CD4-positive, alpha-beta T cell treated with Interleukin-4 for 1 hour (primary cell): Measurements from ENCODE around the gene MORC2.

Source experiments
- DNase-seq, 2 donors: peaks; one replicate each; pipeline ENCODE4 v3.0.0-alpha.2; 2020 to 2022

MORC2 gene

DNA sequence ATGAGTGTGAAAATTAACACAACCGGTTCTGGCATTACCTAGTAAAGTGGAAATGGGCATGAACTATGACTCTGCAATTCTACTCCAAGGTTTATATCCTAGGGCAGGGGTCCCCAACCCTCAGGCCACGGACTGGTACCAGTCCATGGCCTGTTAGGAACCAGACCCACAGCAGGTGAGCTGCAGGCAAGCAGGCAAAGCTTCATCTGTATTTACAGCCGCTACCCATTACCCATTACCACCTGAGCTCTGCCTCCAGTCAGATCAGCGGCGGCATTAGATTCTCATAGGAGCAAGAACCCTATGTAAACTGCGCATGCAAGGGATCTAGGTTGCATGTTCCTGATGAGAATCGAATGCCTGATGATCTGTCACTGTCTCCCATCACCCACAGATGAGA is 49.8 kb downstream of the MORC2 start:
- DNase-seq = no peak

DNA sequence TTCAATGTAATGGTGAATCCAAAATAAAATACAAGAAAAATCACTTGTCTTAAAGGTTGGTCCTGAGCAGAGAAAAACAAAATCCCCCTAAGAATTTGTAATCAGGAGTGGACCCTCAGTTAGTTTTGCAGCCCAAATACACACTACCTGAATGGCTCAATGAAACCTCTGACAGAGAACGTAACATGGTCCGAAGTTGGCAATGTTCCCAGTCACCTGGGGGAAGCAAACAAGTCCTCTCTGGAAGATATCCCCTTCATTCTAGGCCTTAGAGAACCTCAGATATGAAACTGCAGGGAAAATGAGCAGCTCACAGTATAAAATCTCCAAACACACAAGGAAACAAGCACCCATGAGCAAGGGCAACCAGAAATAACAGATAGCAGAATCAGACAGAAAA is 58.2 kb downstream of the MORC2 start:
- DNase-seq = no peak

DNA sequence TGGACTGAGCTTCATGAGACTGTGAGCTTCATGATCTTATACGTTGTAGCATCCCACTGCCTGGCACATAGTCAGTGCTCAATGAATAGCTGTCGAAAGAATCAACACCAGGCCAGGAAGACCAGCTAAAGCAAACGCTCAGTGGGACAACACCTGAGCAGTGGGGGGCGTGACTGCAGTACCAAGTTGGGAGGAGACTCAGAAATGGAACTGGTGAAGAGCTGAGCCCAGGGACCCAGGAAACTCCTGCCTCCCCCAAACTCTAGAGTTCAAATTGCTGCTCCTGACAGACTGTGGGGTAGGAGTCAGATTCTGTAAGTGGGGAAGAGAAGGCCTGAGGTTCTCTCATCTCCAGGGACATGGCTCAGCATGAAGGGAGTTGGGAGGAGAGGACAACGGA is 59.3 kb downstream of the MORC2 start:
- no peak for DNase-seq

DNA sequence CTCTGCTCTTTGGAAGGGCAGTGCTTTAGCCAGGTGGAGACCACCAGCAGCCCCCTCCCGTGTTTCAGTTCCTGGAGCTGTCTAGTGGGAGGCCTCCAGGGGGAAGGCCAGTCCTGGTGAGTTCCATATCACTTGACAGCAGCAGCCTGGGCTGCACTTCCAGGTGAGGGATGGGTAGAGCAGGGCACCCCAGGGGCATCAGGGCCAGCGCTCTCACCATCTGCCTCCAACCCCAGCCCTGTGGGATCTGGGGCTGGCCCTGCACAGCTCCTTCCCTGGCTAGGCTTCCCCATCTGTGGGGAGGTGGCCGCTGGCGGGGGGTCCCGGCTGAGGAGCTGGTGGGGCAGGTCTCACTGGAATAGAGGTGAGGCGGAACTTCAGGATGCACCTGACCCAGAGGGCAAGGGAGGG is 60.5 kb downstream of the MORC2 start:
- no peak for DNase-seq

DNA sequence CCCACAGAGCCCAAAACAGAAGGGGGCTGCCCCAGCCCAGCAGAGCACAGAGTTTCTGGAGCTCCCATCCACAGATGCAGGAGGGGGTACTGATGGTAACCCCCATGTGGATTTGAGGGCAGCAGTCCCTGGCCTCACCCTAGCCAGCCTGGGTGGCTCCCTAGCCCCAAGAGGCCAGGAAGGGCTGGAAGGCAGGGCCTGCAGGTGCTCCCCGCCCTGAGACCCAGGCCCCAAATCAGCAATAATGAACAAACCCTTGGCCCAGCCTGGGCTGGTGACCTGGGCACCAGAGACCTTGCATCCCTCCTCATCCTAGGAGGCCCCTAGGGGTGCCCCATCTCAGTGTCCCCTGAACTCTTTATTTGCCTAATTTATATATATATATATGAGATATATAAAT is 61.6 kb downstream of the MORC2 start:
- no peak for DNase-seq

DNA sequence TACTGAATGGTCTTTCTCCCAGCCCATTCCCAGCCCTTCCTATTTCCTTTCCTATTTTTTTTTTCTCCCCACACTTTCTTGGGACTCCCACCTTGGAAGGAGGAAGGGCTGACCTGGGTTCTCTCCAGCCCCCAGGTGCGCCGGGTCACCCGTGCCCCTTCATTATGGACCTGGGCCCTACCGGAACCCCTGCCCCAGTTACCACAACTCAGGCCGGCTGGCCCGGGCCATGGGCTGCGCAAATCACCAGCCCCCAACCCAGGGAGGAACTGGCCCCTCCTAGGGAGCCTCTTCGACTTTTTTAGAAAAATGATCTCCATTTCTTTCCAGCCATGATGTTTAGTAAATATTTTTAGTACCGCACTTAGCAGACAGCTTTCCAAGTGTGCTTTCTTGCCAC is 62.2 kb downstream of the MORC2 start:
- DNase-seq = no peak

DNA sequence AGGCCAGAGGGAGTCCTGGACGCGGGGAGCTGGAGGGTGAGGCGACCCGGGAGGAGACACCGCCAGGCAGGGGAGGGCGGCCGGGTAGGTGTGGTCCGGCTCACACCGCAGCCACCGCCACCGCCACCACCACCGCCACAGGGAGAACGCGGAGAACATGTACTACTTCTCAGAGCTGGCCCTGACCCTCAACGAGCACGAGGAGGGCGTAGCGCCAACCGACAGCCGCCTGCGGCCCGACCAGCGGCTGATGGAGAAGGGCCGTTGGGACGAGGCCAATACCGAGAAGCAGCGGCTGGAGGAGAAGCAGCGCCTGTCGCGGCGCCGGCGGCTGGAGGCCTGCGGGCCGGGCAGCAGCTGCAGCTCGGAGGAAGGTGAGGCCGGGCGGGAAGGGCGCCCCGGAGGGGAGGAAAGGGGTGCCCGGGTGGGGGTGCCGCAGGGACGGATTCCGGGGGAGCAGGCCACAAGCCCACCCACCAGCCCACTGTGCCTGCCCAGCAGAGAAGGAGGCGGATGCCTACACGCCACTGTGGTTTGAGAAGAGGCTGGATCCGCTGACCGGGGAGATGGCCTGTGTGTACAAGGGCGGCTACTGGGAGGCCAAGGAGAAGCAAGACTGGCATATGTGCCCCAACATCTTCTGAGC is 62.8 kb downstream of the MORC2 start:
- no peak for DNase-seq

DNA sequence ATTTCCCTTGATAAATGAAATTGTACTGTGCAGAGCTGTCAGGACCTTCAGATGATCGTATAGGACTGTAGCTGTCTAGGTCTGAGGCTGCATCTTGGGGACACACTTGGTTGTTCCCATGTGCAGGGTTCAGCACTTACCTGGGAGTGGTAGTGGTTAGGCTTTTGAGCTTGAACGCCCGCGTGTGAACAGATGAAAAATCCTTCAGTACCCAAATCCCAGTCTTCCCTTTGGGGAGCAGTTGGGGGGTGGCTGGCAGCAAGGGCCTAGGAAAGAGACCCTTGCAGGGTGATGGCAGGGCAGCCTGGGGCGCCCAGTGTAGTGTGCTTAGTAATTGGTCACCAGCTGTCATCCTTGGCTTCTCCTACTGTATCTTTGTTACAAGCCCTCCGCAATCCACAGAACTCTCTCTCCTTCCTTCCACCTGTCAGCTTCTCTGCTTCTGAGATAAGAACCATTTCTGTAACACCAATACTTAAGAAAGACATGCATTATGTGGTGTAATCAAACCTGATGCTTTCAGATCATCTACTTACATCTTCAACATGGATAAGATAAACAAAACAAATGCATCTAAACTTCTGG is 64.6 kb downstream of the MORC2 start:
- no peak for DNase-seq

DNA sequence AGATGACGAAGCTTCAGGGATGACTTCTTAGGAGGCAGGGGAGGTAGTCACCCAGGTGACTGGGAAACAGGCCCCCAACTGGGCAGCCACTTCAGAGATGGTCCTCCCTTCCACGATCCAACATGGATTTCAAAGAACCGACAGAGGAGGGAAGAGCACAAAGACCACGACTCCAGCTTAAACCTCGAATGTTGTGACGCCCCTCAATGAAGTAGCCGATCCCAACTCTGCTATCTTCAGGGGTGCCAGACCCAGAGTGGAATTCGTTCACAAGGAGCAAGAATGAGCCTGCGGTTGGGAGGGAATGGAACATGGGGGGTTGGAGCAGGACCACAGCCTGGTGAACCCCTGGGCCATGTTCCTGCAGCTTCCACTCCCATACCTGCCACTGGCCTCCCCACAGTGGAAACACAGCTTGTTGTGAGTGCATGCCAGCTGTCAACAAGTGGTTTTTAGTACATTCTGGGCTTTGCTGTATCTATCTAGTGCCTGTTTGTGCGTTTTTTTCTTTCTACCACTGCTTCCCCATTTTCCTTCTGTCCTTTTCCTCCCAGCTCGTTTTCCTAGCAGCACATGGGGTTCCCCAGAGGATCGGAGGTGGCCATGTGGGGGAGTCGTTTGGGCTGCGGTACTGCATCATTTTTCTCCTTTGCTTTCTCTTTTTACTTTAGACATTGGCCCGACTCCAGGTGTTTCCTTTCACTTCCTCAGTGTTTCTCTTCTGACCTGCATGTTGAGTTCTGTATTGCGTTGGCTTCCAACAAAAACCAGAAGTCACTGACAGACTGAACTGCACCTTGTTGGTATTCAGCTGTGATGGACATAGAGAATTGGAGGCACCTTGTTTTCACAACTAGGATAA is 65.8 kb downstream of the MORC2 start:
- DNase-seq = no peak

DNA sequence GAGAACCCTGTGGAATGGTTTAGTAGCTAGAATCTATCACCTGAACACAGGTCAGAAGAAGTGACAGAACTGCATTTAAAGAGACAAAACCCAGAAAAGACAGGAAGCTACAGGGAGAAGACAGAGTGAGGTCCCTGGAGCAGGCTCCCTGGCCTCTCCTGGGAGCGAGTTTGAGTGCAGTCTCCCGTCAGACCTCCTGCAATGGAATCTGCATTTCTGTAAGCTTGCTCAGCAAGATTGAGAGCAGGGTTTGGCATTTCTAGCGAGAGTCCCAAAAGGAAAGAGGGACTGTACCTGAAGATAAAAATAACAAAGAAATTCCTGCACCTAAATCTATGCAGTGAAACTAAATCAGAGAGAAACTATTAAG is 74.2 kb downstream of the MORC2 start:
- no peak for DNase-seq

DNA sequence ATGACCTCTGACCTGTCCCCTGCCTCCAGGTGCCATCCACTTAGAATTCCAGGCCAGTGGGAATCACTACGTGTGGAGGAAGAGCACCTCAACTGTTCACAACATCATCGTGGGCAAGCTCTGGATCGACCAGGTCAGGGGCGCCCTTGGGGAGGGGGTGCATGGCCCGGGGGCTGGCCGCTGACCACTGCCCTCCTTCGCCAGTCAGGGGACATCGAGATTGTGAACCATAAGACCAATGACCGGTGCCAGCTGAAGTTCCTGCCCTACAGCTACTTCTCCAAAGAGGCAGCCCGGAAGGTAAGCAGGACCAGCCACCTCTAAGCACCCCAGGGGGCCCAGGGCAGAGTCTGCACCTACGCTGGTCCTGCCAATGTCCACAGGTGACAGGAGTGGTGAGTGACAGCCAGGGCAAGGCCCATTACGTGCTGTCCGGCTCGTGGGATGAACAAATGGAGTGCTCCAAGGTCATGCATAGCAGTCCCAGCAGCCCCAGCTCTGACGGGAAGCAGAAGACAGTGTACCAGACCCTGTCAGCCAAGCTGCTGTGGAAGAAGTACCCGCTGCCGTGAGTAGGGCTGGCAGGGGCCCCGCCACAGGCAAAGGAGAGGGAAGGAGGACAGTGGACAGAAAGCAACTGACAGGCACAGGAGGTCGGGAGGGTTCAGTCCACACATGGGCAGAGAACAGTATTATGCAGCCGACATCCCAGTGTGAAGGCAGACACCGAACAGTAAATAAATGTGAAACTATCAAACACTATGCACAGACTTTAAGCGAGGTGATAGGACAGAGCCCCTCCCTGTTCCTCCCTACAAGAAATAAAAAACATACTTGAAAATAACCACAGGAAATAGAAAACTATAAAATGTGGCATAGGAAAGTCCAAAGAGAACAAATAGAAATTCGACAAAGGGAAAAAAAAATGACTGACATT is 74.9 kb downstream of the MORC2 start:
- no peak for DNase-seq

DNA sequence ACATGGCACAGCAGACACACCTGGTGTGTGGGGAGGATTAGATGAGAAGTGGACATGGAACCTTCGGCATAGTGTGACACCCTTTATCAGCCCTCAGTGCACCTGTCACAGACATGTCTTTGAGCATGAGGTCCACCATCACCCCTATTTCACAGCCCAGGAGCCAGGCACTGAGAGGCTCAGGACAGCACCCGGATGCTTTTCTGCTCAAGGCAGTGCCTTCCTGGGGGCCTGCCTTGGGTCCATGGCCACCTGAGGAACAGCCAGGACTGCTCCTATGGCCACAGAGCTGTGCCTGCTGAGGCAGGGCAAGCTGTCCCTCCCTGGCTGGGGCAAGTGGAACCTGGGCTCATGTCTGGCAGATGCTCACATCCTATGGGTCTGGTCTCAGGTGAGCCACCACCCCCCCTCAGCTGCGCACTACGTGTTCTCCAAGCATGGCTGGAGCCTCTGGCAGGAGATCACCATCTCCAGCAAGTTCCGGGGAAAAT is 75.8 kb downstream of the MORC2 start:
- DNase-seq = no peak

DNA sequence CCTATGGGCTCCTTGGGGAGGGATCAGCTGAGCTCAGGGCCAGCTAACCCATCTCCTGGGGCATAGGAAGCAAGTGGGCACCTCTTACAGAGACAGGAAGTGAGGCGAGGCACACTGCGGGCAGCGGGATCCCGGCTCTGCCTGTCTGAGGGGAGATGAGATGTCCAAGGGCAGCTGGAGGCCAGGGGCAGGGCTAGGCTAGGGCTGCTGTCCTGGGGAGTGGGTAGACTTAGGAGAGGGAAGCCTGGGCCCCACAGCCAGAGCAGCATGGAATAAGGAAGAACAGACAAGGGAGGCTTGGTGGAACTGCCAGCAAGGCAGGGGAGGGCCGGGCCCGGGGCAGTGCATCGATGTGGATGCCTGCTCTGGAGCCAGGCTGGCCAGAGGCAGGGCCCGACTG is 76.3 kb downstream of the MORC2 start:
- no peak for DNase-seq

DNA sequence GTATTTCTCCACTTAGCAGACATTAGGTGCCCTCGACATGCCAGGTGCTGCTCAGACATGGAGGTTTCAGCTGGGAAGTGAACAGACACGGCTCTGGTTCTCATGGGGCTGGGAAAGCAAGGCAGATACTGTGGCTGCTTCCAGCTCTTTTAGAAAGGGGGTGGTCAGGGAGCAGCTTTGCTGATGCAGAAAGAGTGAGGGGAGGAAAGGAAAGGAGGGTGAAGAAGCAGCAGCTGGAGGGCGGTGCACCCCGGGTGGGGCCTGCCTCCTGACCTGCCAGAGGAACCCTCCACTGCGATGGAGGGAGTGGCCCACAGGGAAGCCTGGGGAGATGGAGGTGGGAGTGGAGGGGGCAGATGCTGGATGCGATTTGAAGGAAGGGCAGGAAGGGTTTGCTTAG is 76.8 kb downstream of the MORC2 start:
- peak in 1 of 2 donors; percentile 6 for DNase-seq

DNA sequence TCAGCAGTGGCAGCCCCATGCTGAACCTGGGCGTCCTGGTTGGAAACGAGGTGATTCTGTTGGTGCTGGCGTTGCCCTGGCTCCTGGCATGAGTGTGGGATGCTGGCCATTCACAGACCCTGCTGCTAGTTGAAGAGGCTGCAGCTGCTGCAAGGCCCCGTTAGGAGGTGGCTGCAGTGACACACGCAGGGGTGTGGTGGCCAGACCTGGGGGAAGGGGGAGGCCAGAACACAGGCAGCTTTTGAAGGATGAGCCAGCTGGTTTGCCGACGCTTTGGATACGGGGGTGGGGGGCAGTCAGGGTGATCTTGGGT is 77.2 kb downstream of the MORC2 start:
- DNase-seq = no peak

DNA sequence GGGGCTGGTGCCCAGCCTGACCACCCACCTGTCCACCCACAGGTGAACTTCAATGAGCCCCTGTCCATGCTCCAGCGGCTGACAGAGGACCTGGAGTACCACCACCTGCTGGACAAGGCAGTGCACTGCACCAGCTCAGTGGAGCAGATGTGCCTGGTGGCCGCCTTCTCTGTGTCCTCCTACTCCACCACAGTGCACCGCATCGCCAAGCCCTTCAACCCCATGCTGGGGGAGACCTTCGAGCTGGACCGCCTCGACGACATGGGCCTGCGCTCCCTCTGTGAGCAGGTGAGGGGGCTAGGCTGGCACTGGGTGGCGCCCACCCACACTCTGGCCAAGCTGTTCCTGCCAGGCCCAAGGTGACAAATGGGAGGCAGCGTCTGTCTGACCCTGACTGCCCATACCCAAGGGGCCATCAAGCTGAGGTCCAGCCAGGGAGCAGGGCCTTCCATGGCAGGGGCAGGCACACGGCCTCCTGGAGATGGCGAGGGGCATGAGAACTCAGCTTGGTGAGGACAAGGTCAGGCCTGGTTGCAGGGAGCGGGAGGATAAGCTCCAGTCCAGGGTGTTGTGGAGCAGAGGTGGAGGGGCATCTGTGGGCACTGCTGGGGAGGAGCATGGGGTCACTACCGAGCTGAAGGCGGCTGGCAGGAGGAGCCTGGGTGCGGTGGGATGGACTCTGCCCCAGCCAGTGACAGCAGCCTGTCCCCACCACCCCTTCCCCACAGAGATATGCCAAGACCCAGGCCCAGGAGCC is 77.7 kb downstream of the MORC2 start:
- peak; percentile 12 to 27 for DNase-seq

DNA sequence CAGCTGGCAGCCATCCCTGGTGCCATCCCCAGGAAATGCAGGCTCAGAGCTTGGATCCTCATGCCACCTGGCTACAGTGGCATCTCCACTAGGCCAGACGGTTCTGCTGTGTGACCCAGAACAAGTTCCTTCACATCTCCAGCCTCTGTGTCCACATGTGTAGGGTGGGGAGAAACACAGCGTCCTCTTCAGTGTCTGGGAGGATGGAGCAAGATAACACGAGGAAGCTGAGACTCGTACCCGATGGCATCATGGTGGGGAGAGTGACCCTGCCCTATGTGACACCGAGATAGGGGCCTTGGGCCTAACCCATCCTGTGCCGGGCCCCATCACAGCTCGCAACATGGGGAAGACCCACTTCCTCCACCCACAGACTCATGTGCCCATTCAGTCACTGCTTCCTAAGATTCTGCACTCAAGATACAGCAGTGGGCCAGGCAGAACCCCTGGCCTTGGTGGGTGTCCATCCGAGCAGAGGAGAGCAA is 78.5 kb downstream of the MORC2 start:
- DNase-seq = peak in 1 of 2 donors; percentile 10

DNA sequence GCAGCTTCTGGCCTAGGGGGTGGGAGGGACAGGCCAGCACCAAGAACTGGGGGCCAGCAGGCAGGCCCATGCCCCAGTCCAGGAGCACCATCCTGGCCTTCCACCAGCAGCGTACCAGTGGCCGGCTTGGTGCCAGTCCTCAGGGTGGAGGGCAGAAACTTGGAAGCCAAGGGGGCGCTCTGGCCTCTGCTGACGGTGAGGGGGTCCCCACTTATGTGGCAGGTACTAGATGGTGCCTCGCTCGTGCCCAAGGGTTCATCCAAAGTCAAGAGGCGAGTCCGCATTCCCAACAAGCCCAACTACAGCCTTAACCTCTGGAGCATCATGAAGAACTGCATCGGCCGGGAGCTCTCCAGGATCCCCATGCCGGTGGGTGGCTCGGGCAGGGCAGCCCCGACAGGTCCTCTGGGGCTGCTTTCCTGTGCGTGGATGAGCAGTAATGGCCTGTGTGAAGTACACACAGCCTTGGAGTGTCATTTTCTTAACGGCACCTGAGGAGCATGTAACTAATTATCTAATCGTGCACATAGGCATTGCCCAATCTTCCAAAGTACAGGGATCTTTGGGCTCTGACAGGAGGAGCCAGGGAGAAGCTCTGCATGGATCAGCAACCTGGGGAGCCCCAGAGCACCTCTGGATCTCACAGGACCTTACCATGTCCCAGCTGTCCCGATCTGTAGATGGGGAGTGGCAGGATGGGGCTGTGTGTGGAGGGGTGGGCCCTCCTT is 79.1 kb downstream of the MORC2 start:
- DNase-seq = peak in 1 of 2 donors; percentile 9

DNA sequence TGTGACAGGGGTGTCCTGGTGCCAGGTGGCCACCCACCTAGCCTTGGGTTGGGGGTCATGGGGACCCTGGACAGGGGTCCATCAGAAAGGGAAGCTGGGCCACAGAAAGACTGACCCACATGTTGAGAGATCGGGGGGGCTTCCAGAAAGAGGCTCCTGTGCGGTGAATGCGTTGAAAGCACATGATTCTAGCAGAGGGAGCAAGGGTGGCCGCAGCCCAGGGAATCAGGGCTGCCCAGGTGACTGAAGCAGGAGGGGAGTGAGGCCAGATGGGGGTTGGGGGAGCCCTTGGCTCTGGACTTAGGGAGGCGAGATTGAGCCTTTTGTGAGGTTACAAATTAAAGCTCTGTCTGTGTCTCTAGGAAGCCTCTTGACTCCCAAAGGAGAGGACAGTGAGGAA is 80.7 kb downstream of the MORC2 start:
- peak in 1 of 2 donors; percentile 3 for DNase-seq

DNA sequence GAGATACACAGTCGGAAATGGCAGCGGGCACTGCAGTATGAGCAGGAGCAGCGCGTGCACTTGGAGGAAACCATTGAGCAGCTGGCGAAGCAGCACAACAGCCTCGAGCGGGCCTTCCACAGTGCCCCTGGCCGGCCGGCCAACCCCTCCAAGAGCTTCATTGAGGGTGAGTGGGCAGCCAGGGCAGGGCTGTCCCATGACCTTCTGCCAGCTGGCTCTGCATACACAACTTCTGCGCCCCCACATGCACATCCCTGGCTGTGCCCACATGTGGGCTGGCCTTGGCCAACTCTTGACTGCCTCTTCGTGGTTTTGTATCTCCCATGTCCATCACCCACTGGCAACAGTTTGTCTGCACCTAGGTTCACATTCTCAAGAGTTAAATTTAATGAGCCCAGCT is 81.1 kb downstream of the MORC2 start:
- peak in 1 of 2 donors; percentile 10 for DNase-seq

DNA sequence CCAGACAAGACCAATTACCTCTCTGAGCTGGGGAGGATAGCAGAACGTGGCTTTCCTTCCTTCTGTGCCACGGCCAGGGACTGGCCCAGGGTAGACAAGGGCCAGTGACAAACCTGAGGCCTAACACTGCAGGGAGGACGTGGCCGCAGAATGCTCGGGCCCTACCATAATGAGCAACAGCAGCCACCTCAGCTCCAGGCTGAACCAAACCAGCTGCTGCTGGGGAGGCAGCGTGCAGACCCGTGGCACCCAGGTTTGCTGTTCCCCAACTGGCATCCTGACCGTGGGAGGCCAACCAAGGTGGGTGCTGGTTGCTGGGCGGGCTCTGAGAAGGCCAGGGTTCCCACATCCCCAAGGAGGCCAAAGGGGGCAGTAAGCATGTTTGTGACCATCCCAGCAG is 83.0 kb downstream of the MORC2 start:
- no peak for DNase-seq

DNA sequence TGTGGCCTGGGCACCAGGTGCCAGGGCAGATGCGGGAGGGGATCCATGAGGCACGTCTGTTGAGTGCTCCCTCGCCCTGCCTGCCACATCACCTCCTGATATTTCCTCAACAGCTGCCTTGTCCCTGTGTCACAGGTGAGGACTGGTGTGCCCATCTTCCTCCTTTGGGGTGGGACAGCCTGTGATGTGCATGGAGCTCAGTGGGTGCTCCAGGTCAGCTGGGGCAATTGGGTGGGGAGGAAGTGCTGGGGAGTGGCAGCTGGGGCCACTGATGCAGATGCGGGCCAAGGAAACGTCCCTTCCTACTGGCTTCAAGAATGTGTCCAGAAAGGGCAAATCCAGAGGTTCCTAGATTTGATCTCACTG is 83.6 kb downstream of the MORC2 start:
- no peak for DNase-seq
